Activated CD4-positive, alpha-beta T cell treated with anti-CD3 and anti-CD28 coated beads, Interleukin-2, amount 50 U/mL, for 1 hour (primary cell): ENCODE measurements around the gene TMEM266.

ENCODE experiments used
- DNase-seq: peaks from one replicate; pipeline ENCODE4 v3.0.0-alpha.2; 2020

Gene TMEM266

DNA sequence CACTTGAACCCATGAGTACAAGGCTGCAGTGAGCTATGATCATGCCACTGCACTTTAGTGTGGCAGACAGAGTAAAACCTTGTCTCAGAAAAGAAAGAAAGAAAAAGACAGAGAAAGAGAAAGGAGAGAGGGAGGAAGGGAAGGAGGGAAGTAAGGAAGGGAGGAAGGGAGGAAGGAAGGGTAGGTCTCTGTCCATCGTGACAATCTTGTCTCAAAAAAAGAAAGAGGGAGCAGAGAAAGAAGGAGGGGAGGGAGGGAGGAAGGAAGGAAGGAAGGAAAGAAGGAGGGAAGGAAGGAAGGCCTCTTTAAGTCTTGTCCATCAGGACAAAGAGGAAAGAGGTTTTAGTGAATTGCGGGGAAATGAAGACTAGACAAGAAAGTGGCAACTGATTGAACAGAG, 129.3 kb downstream of the TMEM266 start:
- DNase-seq = no peak

DNA sequence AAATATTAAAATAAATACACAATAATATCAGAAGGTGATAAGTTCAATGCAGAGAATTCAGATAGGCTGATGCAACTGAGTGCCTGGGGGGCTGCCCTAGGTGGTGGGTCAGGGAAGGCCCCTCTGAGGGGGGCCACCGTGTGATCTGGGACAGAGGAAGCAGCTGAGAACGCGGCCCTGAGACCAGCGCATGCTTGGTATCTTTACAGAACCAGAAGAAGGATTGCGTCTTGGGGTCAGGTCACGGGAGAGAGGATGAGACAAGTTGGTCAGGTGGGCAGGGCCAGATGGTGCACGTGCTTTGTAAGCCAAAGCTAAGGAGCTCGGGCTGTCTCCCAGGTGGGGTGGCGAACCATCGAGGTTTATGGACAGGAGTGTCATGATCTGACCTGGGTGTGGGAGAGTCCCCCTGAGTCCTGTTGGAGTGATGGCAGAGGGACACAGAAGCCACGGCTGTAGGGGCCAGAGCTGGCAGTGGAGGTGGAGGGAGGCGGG, 130.3 kb downstream of the TMEM266 start:
- no peak for DNase-seq

DNA sequence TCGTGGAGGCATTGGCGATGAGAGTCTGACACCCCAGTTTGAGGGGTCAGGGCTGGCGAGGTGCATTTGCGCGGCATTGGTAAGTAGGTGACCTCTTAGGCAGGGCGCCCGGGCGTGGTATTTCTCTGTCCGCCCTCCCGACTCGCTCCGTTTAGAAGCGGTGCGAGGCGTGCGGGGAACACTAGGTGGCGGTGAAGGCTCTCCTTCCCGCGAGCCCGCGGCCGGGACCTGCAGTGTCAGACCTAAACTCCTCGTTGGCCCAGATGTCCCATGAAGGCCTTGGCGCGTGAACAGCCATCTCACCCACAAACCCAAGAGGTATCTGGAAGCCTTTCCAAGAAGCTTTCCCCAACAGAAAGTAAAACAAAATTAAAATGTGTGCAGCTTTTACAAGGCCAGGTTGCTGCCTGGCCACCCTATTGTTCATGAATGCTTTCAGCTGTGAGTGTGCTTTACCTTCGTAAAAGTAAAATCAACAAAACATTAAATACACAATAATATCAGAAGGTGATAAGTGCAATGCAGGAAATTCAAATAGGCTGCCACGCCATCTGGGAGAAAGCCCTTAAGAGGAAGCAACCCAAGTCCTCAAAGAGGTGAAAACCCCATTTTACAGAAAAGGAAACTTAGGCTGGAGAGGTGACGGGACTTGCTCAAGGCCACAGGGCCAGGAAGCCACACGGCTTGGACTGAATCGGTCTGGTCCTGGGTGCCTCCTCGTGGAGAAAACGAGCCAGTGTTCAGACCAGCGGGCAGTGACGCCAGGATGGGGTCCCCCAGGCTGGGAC, 131.2 kb downstream of the TMEM266 start:
- DNase-seq = peak; percentile 59

DNA sequence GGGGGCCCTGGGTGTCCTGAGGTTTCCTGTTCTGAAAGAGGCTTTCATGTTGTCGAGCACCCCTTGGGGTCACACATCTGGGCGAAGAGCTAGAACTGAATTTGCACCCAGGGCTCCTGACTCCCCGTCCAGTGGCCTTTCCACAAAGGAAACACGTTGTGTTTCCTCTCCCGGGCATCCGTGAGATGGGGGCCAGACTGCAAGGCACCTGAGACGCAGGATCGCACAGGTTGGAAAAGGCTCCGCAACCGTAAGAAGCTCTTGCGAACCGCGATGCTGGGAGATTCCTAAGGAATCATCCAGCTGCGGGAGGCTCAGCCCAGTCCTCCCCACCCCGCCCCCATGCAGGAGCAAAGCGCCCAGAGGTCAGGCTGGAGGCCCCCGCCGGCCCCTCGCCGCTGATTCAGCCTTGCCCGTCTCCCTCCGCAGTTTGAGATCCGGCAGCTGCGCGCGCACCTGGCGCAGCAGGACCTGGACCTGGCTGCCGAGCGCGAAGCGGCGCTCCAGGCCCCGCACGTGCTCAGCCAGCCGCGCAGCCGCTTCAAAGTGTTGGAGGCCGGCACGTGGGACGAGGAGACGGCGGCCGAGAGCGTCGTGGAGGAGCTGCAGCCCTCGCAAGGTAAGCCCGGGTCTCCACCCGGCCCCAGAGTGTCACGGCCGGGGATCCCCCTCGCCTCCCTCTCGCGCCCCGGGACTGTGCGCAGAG, 131.9 kb downstream of the TMEM266 start:
- no peak for DNase-seq

DNA sequence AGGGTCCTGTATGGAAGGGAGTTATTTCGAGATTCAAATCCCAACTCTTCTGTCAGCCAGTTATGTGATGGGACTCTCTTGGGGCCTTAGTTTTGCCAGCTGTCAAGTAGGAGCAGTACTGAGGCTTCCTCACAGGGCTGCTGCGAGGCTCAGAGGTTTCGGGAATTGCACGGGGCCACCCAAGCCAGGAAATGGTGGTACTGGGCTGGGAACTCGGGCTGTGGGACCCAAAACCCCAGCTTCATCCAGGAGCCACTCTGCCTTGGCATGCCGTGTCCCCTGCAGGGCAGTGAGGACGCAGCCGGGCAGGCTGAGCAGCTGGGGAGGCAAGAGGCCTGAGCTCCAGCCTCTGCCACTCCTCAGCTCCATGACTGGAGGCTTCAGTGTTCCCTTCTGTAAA, 132.9 kb downstream of the TMEM266 start:
- no peak for DNase-seq

DNA sequence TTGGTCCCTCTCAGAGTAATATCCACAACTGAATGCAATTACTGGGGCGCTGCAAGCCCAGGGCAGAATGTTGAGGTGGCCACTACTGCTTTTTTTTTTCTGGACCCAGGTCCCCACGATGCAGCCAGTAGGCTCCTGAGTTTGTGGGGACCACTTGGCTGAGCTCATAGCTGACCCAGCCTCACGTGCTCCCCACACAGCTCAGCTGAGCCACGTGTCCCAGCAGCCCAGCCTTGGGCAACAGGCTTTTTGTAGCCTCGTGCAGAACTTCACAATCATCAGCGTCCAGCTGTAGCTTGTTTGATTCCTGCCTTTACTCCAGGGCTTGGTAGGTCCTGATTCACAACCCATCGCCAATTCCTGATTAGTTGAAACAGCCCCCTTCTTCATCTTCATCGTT, 134.1 kb downstream of the TMEM266 start:
- no peak for DNase-seq

DNA sequence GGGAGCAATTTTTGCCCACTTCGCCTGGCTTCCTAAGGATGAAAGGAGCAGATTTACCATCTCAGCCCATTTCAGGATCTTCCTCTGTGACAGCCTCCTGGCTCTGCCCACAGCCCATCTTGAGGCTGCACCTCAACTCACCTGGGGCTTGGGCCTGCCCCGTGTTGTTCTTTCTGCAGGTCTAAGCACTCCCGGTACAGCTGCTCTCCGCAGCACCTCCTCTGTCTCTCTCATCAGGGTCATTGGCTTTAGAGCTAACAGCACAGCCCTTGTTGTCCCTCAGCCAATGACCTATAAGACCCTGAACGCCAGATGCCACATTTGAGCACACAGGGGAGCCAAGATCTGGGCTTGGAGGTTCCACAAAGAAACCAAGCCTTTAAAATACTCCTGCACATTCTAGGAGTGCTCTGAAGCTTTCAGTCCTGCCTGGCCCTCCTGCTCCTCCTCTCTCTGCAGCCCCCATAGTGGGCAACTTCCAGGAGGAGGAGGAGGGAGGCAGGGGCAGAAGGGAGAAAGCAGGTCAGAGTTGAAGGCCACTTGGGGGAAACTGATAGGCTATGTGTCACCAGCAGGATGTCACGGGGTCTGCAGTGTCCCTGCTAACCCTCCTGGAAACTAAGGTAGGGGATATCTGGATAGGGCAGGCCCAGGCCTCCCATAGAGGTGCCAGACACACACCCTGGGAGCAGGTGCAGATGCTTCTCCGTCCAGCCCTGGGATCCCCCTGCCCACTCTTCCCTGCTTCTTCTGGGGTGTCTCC, 135.9 kb downstream of the TMEM266 start:
- no peak for DNase-seq

DNA sequence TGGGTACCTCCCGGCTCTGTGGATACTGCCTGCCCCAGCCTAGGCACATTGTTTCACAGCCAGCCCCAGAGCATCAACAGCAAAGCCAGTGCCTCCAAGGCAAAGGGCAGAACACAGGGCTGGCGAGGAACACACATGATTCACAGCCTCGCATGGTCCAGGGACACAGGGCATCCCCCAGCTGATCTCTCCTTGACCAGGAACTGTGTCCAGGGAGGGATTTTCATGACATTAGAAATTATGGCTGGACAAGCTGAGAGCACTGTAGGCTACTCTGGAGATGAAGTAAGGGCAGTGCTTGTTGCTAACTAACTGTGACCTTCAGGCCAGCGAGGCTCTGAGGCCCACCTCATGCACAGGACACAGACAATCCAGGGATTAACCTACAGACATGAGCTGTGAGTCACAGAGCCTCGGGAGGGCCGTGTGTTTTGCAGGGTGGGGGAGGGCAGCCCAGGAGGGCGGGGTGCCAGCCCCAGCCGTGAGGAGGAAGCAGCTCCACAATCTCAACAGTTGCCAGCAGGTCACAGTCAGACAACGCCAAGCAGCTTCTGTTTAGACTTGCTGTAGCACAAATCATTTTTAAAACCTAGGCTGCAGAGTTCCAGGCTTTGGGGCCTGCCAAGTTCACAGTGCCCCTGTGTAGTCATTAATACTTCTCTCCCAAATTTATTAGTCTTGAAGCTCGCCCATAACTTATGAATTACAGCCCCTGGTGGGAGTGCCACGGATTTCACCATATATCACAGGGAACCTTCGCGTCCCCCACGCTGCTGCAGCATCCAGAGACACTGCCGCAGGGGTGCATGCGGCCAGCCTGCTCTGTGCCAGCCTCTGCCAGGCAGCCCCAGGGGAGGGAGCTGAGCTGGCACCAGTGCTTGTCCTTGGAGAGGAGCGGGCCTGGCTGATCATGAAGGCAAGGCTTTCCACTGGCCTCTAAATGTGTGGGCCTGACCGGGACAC, 136.8 kb downstream of the TMEM266 start:
- no peak for DNase-seq

DNA sequence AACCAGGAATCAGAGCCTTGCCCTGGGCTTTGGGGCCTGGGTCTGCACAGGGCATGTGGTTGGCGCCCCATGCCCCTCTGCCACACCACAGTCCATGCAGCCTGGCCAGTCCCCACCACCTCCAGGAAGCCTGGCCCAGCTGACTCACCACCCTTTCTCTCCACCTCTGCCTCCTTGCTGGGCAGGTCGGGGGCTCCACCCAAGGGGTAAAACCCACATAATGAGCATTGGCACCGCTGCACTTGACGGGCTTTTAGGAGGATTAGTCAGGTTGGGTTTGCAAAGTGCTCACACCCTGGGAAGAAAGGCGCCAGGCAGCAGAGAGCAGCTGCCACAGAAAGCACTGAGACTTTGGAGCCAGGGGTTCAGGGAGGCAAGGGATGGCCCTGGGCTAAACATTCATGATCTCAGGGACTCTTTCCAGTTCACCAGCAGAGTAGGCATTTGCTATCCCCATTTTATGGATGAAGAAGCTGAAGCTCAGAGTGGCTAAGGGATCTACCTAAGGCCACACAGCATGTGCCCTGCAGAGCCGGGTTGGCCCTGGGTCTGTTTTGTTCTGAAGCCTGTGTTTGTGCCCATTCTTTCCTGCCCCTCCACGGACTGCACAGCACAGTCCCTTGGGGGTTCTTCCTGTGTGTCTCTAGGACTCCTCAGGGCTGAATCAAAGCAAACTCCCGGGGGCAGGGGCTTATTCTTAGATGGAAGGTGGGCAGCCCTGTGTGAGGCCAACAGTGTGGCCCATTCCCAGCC, 138.1 kb downstream of the TMEM266 start:
- DNase-seq = no peak

DNA sequence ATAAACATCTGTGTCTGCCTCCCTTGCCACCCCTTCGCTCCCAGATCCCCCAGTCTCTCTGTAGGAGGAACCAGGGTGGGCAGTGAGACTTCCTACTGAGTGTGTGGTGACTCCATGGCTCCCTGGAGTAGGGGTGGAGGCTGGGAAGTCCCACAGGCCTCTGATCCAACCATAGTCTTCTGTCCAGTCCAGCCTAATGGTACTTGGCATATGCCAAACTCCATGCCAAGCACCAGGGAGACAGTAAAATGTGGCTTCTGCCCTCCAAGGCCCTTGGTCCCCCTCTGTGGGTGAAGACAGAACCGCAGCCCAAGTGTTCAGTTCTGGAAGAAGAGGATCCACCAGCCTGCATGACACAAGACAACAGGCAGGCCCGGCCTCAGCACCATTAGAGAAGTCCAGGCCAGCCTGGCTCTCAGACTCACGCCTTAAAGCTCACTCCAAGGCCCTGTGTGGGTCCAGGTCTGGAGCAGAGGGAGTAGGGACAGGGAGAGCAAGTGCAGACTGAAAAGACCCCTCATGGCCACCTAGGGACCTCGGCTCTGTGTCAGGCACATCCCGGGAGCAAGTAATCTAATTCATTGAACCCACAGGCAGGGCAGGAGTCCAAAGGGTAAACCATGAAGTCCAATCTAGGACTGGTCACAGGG, 138.8 kb downstream of the TMEM266 start:
- no peak for DNase-seq

DNA sequence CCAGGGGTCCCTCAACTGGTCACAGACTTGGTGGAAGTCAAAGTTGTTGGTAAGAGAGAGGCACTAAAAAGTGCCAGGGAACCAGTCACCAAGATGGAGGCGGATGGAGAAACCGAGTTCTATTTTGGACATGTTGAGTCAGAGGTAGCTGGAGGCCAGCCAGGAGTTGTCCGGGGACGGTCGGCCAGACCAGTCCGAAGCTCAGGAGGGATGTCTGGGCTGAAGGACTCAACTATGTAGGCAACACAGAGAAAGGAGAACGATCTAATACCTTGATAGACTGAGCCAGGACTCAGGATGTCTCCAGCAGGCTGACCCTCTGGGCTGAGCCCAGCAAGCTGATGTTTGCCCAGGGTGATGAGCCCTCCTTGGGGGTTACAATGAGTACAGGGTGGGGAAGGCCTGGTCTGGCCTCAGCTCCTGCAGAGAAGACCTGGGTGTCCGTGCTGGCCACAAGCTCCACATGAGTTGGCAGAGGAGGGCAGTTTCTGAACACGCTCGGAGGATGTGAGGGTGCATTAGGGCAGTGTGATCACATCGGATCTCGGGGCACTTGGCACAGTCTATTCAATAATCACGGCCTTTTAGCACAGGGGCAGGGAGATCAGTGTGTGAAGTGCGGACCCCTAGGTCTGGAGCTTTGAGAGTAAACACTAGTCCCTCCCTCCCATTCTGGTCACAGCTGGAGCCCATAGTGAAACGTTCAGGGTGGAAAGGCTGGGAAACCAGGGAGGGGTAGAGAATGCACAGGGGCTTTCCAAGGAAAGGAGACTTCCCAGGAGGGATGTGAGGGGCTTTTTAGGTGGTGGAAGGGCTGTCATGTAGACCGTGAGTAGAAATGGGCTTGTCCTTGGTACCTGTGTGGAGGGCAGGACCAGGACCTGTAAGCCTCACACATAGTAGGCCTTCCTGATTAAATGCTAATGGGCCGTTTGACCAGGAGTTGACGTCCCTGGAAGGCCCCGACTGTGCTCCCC, 139.6 kb downstream of the TMEM266 start:
- no peak for DNase-seq

DNA sequence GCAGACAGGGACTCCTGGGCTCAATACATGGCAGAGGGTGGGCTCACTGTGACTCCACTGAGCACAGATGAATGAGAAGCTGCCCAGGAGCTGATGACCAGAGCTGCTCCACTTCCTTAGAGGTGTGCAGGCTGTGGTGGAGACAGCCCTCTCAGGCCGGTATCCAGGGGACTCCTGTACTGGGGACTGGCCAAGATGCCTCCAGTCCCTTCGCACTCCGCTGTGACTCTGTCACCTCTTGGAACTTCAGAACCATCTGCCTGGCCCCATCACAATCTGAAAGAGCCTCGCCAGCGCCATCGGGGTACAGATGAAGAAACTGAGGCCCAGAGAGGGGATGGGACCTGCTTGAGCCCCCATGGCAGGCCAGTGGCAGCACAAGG, 140.3 kb downstream of the TMEM266 start:
- DNase-seq = no peak

DNA sequence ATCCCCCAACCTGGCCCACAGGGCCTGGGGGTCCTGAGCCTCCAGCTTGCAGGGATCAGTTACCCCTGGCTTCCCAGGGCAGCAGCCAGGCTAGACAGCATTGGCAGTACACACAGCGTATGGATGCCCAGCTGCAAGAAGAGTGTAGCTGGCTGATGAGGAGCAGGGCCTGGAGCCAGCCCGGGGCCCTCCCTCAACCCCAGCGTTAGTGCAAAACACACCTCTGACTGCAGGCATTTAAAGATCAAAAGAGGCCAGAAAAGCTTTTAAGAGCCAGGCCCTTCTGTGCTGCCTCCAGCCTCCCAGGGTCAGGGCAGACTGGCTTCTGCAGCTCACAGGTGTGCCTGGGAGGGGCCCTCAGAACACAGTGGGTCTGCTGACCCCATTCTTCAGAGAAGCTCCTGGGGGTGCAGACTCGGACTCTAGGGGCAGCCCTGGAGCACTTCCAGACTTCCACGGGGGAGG, 140.9 kb downstream of the TMEM266 start:
- DNase-seq = no peak

DNA sequence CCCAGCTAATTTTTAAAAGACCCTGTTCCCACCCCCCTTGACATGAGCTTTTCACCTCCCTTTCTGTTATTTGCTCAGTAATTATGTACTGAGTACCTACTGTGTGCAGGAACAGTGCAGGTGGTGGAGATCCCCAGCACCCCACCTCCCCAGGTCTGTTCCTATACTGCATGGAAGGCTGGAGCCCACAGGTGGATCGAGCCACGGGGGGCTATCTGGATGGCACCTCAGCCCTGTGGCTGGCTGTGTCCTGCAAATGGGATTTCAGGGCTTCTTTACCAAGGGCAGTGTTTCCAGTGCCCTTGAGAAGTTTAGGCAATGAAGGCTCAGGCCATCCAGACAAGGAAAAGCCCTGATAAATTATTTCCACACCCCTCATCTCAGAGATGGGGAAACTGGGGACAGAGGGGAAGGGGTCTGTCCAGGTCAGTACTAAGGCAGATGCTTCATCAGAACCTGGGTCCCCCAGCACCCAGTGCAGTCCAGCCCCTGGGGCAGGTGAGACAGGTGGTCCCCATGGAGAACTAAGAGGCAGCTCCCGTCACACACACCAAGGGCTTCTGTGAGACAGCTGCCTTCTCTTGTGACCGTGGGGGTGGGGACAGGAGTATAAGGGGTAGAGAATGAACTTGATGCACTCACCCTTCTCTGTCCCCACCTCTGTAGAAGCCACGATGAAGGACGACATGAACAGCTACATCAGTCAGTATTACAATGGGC, 141.9 kb downstream of the TMEM266 start:
- no peak for DNase-seq

DNA sequence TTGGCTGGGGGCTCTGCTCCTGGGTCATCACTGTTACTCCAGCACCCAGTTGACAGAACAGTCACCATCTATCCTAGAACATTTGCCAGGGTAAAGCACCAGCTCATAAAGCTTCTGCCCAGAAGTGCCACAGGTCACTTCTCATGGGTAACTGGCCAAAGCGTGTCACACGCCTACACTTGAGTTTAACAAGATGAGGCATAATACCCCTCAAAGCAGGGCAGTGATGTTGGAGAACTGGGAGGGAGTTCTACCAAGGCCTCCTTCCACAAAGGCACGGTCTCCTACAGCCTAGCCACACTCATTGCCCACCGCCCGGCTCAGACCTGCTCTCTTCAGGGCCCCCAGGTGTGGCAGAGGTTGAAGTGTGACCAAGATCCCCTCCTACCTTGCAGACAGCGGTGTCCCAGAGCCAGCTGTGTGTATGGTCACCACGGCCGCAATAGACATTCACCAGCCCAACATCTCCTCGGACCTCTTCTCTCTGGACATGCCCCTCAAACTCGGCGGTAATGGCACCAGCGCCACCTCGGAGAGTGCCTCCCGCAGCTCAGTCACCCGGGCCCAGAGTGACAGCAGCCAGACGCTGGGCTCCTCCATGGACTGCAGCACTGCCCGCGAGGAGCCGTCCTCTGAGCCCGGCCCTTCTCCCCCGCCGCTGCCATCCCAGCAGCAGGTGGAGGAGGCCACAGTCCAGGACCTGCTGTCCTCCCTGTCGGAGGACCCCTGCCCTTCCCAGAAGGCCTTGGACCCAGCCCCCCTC, 143.7 kb downstream of the TMEM266 start:
- no peak for DNase-seq

DNA sequence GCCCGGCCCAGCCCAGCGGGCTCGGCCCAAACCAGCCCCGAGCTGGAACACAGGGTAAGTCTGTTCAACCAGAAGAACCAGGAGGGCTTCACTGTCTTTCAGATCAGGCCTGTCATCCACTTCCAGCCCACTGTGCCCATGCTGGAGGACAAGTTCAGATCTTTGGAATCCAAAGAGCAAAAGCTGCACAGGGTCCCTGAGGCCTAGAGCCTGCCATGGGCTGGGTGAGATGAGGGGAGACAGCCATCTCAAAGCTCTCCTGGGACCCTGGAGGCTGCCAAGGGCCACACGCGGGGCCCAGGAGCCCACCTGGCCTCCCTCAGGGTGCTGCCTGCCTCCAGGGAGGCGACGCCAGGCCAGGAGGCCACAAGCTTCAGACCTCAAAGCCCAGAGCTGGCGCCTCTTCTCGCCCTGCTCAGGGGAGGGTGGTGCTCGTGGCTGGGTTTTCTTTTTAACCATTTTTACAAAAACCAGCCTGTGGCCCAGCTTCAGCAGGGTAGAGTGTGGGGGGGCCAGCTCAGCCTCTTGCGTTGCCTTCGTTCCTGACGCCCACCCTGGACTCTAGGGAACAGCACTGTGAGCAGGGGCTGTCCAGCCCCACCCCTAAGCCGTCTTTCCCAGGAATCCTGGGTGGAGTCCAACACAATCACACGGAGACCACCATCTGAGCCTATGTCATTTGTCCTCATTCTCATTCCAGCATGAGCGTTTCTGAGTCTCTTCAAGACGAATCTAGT, 144.5 kb downstream of the TMEM266 start:
- DNase-seq = no peak

DNA sequence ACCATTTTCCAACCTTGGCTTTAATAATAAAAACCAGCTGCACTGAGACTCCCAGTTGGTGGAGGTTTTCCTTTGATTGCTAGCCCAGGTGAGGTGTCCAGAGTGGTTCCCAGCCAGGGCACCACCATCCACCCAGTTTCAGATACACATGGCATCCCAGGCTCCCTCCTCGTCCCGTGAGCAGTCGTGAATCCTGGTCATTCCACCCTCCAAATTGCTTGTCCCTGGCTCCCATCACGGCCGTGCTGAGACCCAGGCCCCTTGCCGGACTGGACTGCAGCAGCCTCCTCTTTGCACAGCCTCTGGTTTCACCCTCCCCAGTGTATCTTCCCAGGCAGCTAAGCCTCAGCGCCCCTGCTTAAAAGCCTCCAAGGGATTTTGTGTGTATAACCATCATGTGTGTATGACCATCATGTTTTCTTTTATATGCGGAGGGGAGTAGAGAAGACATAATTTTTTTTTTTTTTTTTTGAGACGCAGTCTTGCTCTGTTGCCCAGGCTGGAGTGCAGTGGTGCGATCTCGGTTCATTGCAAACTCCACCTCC, 145.2 kb downstream of the TMEM266 start:
- no peak for DNase-seq
